Coronary artery (tissue), 2 donors: ENCODE data around the gene KCNMA1.

Experiments used
- DNase-seq: peaks from one replicate; pipeline ENCODE4 v3.0.0-alpha.2; 2017; ENCODE audit warnings: low spot score
- H3K27ac ChIP-seq, 2 donors: fragments of 200-600 bp; sonication (generic); one replicate each; pipeline ENCODE4 v1.5.1; 2016 to 2019
- H3K4me3 ChIP-seq: fragments of 200-600 bp; sonication (generic); 2 replicates; pipeline ENCODE4 v1.5.1; 2016; ENCODE audit warnings: mild to moderate bottlenecking, moderate library complexity
- CTCF ChIP-seq: fragments of 200-600 bp; sonication (generic); IDR thresholded peaks from one replicate; pipeline ENCODE4 v1.5.1; 2019; ENCODE audit warnings: antibody characterized with exemption

Gene KCNMA1

DNA sequence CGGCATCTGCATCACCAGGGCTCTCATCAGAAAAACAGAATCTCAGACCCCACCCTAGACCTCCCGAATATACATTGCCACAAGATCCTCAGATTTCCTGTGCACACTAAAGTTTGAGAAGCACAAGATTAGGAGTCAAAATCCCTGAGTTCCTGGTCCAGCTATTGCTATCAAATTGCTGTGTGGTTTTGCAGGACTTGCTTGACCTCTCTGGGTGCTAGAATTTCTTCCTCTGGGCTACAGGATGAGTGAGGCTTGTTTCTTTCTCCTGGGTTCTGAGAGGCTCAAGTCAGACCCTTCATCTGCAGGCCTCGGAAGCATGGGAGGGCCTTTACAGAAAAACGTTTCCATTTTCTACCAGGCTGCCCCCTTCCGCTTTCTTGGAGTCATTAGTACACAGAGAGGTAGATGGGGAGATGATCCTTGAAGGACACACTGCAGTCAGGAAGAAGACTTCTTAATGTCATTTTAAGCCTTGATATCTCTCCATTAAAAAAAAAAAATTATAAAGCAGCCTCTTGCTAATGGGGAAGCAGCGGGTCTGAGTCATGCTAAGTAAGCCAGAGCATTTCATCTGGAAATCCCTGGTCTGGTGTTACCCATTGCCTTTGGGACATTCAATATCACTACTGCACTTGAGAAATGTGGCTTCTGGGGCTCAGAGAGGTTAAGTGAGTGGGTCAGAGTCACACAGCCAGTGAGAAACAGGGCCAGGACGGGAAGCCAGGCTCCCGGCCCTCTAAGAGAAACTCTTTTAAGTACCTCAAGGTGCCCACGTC is 173.5 kb downstream of the KCNMA1 start:
- H3K27ac ChIP-seq = peak overlapping the region in 1 of 2 donors; percentile 16
- no peak for DNase-seq
- H3K4me3 ChIP-seq = no peak overlapping the region
- no peak for TF ChIP-seq CTCF

DNA sequence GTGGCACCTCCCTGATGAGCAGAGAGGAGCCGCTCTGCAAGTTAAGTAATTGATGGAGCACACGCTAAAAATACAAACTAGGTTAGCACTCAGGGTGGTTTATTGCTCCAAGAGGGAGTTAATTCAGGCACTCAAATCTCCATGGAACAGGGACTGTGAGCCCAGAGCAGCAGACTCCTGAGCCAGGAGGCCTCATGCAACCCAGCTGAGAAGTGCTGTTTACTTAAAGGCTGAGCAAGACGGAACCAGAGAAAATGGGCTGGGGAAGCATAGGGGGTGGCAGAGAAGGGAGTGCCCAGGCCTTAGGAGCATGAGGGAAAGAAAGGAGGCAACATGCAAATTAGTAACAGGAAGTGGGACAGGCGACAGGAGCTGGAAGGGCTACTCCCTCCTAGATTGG is 174.1 kb downstream of the KCNMA1 start:
- TF ChIP-seq CTCF = no peak
- H3K4me3 ChIP-seq = no peak overlapping the region
- peak overlapping the region in 1 of 2 donors; percentile 16 for H3K27ac ChIP-seq
- DNase-seq = no peak

- no peak for DNase-seq
- Histone ChIP-seq H3K4me3 (no peak overlapping the region), H3K27ac (no peak overlapping the region)
- no peak for TF ChIP-seq CTCF
These were observed 175.8 kb downstream of the KCNMA1 start for GRCh38 chr10:77461636-77462296.

DNA sequence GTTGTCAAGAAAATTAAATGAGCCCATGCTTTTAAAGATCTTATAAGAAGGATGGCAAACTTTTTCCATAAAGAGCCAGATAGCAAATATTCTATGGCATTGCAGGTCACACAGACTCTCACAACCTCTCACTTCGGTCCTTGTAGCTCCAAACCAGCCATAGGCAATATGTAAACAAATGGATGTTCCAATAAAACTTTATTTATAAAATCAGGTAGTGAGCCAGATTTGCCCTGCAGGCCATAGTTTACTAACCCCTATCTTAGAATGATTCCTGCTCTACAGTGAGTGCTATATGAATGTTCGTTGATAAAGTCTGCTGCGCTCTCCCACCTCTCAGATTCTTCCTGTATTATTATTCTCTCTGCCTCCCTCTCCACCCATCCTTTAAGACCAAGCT is 177.7 kb downstream of the KCNMA1 start:
- Histone ChIP-seq H3K27ac (no peak overlapping the region), H3K4me3 (no peak overlapping the region)
- no peak for TF ChIP-seq CTCF
- no peak for DNase-seq

DNA sequence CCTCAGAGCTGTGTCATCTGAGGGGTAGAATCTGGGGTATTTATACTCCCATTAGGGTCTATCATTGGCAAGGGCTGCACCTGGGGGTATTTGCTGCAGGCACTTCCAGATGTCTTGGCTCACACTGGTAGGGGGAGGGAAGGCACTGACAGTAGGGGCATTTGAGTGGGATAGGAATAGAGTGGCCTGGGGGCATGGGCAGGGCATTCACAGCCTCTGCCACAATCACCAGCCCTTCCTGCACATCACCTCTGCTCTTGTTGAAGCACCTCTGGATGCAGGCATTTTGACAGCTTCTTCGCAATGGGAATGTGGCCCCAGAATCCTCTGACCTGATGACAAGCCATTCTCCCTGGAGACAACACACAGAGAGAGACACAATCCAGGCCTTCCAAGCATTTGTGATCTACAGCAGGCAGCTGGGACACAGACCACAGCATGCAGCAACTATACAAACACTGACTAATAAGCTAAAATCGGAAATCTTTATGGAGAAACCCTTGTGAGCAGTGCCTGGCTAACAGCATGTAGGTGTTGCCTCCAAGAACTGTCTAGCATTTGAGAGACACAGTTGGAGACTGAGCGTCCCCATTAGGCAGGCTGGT is 178.5 kb downstream of the KCNMA1 start:
- TF ChIP-seq CTCF = no peak
- Histone ChIP-seq H3K27ac (no peak overlapping the region), H3K4me3 (no peak overlapping the region)
- no peak for DNase-seq

DNA sequence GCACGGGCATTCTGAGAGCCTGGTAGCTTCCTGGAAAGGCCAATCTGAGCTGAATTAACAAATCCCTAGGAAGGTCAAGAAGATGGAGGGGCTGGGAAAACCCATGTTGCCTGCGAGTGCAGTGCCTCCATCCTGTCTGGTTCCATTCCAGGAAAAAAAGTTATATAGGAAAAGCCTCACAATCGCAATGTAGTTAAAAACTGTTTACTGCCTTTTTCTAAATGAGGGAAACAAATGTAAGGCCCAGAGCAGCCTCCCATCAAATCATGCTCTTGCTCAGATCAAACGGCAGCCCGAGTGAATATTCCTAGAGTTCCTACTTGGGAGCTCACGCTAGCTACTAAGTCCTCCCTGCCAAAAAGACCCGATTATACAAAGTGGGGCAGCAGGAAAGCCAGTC is 179.9 kb downstream of the KCNMA1 start:
- Histone ChIP-seq H3K4me3 (no peak overlapping the region), H3K27ac (no peak overlapping the region)
- no peak for DNase-seq
- no peak for TF ChIP-seq CTCF
